Stomach (tissue), 9 donors: ENCODE results near the gene GPR180. TPM values are rescaled to one million over a fixed set of nuclear protein-coding genes. Genes with fewer than 3 reads are reported as not detected.
A peak's percentile ranks its signal among the peaks of the same experiment; 100 is the strongest.

Experiments
- DNase-seq, 2 donors: peaks; one replicate each; pipeline versions ENCODE4 v3.0.0 to v3.0.0-alpha.2; 2013 to 2019
- H3K27ac ChIP-seq, 5 donors: fragments of 200-600 bp in 4 of 5; sonication (generic) in 4 of 5; one replicate each; pipeline ENCODE4 v1.5.1; 2013 to 2019; ENCODE audit warnings: mild to moderate bottlenecking in 1 of 5, moderate library complexity in 1 of 5
- H3K27me3 ChIP-seq, 3 donors: fragments of 200-600 bp; sonication (generic); one replicate each; pipeline ENCODE4 v1.5.1; 2017 to 2019; ENCODE audit warnings: mixed run types in 1 of 3
- H3K36me3 ChIP-seq, 4 donors: fragments of 200-600 bp; sonication (generic); 1 replicate in 3 of 4; 2 replicates in 1 of 4; pipeline ENCODE4 v1.5.1; 2016 to 2019
- H3K4me1 ChIP-seq, 4 donors: fragments of 200-600 bp; sonication (generic); one replicate each; pipeline ENCODE4 v1.5.1; 2016 to 2019
- H3K4me3 ChIP-seq, 4 donors: fragments of 200-600 bp; sonication (generic) in 3 of 4; one replicate each; pipeline ENCODE4 v1.5.1; 2016 to 2019; ENCODE audit warnings: mild to moderate bottlenecking in 1 of 4
- H3K9me3 ChIP-seq, 4 donors: fragments of 200-600 bp; sonication (generic); one replicate each; pipeline ENCODE4 v1.5.1; 2016 to 2019
- CTCF ChIP-seq, 7 experiments: fragments of 450-650 bp in 4 of 7; fragments of 200-600 bp in 3 of 7; sonication (generic) in 3 of 7; IDR thresholded peaks; one replicate each; pipeline ENCODE4 v1.5.1; 2016 to 2019; ENCODE audit warnings: antibody characterized with exemption in 7 of 7, control low read depth in 2 of 7, mild to moderate bottlenecking in 1 of 7
- EP300 ChIP-seq: sonication (generic); formaldehyde crosslinking; IDR thresholded peaks from one replicate; pipeline ENCODE4 v1.6.1; 2017; ENCODE audit warnings: antibody characterized with exemption
- POLR2A ChIP-seq, 4 donors: fragments of 450-650 bp; IDR thresholded peaks; one replicate each; pipeline ENCODE4 v1.6.1; 2016; ENCODE audit warnings: antibody characterized with exemption in 4 of 4, control low read depth in 2 of 4, mild to moderate bottlenecking in 1 of 4, moderate library complexity in 1 of 4
- POLR2AphosphoS5 ChIP-seq, 3 donors: sonication (generic); formaldehyde crosslinking; IDR thresholded peaks; one replicate each; pipeline ENCODE4 v1.6.1; 2016; ENCODE audit warnings: antibody characterized with exemption in 3 of 3
- WGBS, 5 donors: extraction: QIAGEN DNeasy Blood & Tissue Kit in 3 of 5; methylation state at CpG; one replicate each; pipeline versions ENCODE4 v1.1.5 to v1.1.7; 2013 to 2018; 5-methylcytosine and 5-hydroxymethylcytosine counted together
- intact Hi-C: fragments of 100-400 bp; cut with DNase I; formaldehyde crosslinking; loops from one replicate; pipeline ENCODE4 v1.15.1; 2023; ENCODE audit warnings: low total_unique reads
- polyA plus RNA-seq, 3 donors: library from polyadenylated mRNA; stranded (reverse); fragments of 200-250 nt; gene quantifications; one replicate each; pipeline ENCODE4 v1.2.3, GENCODE V29; 2013
- total RNA-seq, 5 donors: library from RNA; depleted of rRNA; stranded (reverse); fragments of >200 nt; gene quantifications; one replicate each; pipeline versions ENCODE4 v1.1.0 to v1.2.3, GENCODE V29; 2014 to 2016
- donor health status: healthy with polysubstance abuse.
- donor health status: Bipolar disorder and iron deficiency.
- donor health status: healthy.

GPR180 gene
- total and polyA plus RNA-seq, 8 donors, result under 0.01 to 12.9 (median 1.7) TPM

- peak in 1 of 2 donors; percentile 6 for DNase-seq
- TF ChIP-seq POLR2A (IDR thresholded peaks at IDR 0.05) (no peak), POLR2AphosphoS5 (IDR thresholded peaks at IDR 0.05) (peak in 1 of 3 donors; percentile 27)
- H3K4me1 ChIP-seq, result peaks cover 0 to 10% (median 2%) of the 10 kb centered on the region in 4 donors
- H3K9me3 ChIP-seq, result no peaks in the 10 kb centered on the region
- 35 to 45% (median 43%) methylated on average over 1 of the region's 1 CpG for WGBS, 5 donors
- no peak overlapping the region for H3K4me3 ChIP-seq
- peaks cover 0 to 8% (median 0%) of the 10 kb centered on the region in 3 donors for H3K27me3 ChIP-seq
- H3K36me3 ChIP-seq, result no peaks in the 10 kb centered on the region
- H3K27ac ChIP-seq, result no peak overlapping the region
- intact Hi-C loops, result no loop called here
Observed at GRCh38 chr13:94656766-94657165, 55.1 kb downstream of the GPR180 start.

- H3K4me1 ChIP-seq, result peaks cover 0 to 10% (median 2%) of the 10 kb centered on the region in 4 donors
- intact Hi-C loops, result no loop called here
- WGBS, 5 donors, result 79 to 97% (median 92%) methylated on average over 4 of the region's 4 CpGs
- H3K27me3 ChIP-seq, result peaks cover 0 to 12% (median 2%) of the 10 kb centered on the region in 3 donors
- no peaks in the 10 kb centered on the region for H3K9me3 ChIP-seq
- no peak overlapping the region for H3K4me3 ChIP-seq
- no peak for DNase-seq
- TF ChIP-seq EP300, result no peak
- TF ChIP-seq POLR2A (IDR thresholded peaks at IDR 0.05), result no peak
- no peak for TF ChIP-seq CTCF (IDR thresholded peaks at IDR 0.05)
- TF ChIP-seq POLR2AphosphoS5 (IDR thresholded peaks at IDR 0.05), result no peak
- no peaks in the 10 kb centered on the region for H3K36me3 ChIP-seq
- no peak overlapping the region for H3K27ac ChIP-seq
Observed at GRCh38 chr13:94657167-94657566, 55.5 kb downstream of the GPR180 start.

GRCh38 chr13:94658926-94659597 lies 57.4 kb downstream of the GPR180 start:
- H3K27me3 ChIP-seq, result peaks cover 0 to 29% (median 5%) of the 10 kb centered on the region in 3 donors
- peaks cover 0 to 14% (median 2%) of the 10 kb centered on the region in 4 donors for H3K4me1 ChIP-seq
- intact Hi-C loops, result no loop called here
- WGBS, 5 donors, result 89 to 94% (median 93%) methylated on average over 1 of the region's 1 CpG
- H3K9me3 ChIP-seq, result no peaks in the 10 kb centered on the region
- no peaks in the 10 kb centered on the region for H3K36me3 ChIP-seq
- H3K4me3 ChIP-seq, result no peak overlapping the region
- DNase-seq, result peak in 1 of 2 donors; percentile 9
- H3K27ac ChIP-seq, result no peak overlapping the region
- TF ChIP-seq POLR2A (IDR thresholded peaks at IDR 0.05) (no peak), CTCF (IDR thresholded peaks at IDR 0.05) (no peak), POLR2AphosphoS5 (IDR thresholded peaks at IDR 0.05) (no peak), EP300 (no peak)

- no peaks in the 10 kb centered on the region for H3K9me3 ChIP-seq
- no peak for TF ChIP-seq POLR2A (IDR thresholded peaks at IDR 0.05)
- no peak for TF ChIP-seq CTCF (IDR thresholded peaks at IDR 0.05)
- TF ChIP-seq EP300, result no peak
- no peak for TF ChIP-seq POLR2AphosphoS5 (IDR thresholded peaks at IDR 0.05)
- intact Hi-C loops, result no loop called here
- H3K4me1 ChIP-seq, result peaks cover 0 to 14% (median 2%) of the 10 kb centered on the region in 4 donors
- H3K4me3 ChIP-seq, result no peak overlapping the region
- H3K27me3 ChIP-seq, result peaks cover 0 to 34% (median 5%) of the 10 kb centered on the region in 3 donors
- H3K27ac ChIP-seq, result no peak overlapping the region
- H3K36me3 ChIP-seq, result no peaks in the 10 kb centered on the region
- DNase-seq, result no peak
Observed at GRCh38 chr13:94659598-94659946, 57.9 kb downstream of the GPR180 start.

GRCh38 chr13:94660695-94661326 lies 59.2 kb downstream of the GPR180 start:
- Histone ChIP-seq H3K9me3 (no peaks in the 10 kb centered on the region), H3K4me1 (peaks cover 0 to 14% (median 2%) of the 10 kb centered on the region in 4 donors), H3K27ac (no peak overlapping the region), H3K36me3 (no peaks in the 10 kb centered on the region), H3K4me3 (no peak overlapping the region), H3K27me3 (peaks cover 0 to 45% (median 5%) of the 10 kb centered on the region in 3 donors)
- WGBS, 5 donors, result 15 to 34% (median 26%) methylated on average over 6 of the region's 6 CpGs
- intact Hi-C loops, result no loop called here
- DNase-seq, result peak in 1 of 2 donors; percentile 49
- no peak for TF ChIP-seq EP300
- no peak for TF ChIP-seq POLR2AphosphoS5 (IDR thresholded peaks at IDR 0.05)
- no peak for TF ChIP-seq CTCF (IDR thresholded peaks at IDR 0.05)
- TF ChIP-seq POLR2A (IDR thresholded peaks at IDR 0.05), result no peak
